IPS DF 19.7 (cell line): ENCODE measurements around the gene KRT3.

Experiments used
- DNase-seq: peaks from one replicate; pipeline ENCODE4 v3.0.0-alpha.2; 2013; ENCODE audit warnings: low read depth, low spot score

KRT3 gene

DNA sequence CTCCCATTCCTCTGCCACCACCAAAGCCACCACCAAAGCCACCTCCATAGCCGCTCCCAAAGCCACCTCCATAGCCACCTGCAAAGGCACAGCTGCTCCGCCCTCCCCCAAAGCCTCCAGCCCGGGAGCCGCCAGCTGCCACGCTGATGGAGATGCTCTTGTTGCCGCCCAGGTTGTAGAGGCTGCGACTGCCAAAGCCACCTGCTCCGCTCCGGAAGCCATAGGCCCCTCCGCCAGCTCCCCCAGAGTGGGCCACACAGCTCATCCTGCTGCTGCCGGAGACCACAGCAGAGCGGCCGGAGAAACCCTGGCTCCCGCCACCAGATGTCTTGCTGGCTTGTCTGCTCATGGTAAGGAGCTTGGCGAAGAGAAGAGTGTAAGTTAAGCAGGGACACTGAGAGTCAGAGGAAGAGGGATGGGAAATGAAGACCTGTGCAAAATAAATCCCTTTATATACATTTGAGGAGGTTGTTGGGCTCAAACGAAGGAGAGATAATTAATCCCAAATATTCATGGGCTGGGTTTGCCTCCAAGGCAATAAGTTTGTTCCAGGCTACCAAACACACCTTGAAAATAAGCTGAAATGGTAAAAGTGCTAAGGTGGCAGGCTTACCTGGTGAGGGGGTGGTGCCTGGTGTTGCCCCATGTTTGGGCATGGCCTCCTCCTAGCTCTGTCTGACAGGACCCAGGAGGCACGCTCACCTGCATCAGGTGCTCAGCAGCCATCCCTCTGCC lies at the start of gene KRT3:
KRT3 (minus strand) TSS at position 424 of the 735 bp plus-strand sequence; CDS start at position 349, 75 bp downstream.
- no peak for DNase-seq

DNA sequence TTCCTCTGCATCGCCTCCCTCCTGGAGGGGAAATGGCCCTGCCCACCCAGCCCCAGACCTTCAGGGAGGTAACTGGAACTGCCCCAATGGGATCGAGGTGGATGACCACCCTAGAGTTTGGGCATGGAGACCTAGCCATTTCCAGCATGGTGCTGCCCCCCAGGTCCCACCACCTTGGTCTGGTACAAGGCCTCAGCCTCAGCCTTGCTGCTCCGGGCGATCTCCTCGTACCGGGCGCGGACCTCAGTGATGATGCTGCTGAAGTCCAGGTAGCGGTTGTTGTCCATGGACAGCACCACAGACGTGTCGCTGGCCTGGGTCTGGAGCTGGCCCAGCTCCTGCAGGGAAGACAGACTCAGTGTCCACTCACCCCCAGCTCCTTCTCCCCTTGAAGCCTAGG lies 48.5 kb upstream of the KRT3 start:
- DNase-seq, result no peak

DNA sequence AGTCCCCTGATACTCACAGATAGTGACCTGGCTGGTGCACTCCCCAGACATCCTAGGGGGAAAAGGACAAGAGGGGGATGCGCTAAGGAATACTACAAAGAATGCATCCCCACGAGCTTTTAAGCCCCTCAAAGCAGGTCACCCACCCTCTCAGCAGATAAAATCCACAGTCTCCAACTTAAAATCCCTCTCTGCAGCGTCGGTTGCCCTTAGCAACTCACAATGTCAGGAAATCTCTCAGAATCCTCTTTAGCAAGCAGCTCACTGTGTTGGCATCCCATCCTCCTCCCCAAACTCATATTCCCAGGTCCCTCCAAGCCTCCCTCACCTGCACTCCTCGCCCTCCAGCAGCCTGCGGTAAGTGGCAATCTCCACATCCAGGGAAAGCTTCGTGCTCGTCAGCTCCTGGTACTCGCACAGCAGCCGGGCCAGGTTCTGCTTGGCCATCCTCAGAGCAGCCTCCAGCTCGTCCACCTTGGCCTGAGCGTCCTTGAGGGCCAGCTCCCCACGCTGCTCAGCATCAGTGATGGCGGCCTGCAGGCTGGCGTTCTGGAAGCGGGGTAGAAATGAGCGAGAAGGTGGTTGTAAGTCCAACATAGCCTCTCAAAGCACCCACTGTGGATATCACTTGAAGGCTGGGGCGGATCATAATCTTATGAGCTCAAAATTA lies 43.7 kb upstream of the KRT3 start:
- DNase-seq, result no peak

DNA sequence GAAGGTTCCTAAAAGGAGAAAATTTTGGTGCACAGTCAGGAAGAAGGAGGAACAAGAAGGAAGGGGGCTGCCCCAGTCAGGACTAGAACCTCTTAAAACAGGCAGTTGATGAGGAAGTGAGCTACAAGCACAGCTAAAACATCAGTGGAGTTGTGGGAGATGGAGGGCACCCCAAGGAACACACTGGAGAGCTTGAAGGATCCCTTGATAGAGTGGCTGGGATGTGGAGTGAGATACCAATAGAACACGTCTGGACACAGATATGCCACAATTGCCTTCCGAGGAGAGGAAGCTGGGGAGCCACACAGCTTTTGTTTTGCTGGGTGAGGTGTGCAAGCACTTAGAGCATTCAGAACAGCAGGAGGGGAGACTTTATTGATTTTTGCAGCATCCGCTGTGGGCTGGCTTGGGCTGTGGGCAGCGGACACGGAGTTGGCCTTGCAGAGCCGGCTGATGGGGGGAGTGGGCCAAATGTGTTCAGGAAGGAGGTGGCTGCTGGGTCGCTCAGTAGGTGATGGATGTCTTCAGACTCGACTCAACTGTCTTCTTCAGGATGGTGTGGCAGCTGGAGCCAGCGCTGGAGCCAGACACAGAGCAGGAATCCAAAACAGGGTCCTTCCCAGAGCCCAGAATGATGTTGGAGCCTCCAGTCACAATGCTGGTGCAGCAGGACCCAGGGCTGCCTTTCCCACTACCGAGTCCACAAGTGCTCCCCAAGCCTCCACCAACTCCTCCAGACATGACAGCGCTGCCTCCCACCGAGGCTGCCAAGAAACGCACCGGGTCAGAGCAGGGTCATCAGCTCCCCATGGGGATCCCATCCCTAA lies 42.9 kb upstream of the KRT3 start:
- DNase-seq, result no peak

DNA sequence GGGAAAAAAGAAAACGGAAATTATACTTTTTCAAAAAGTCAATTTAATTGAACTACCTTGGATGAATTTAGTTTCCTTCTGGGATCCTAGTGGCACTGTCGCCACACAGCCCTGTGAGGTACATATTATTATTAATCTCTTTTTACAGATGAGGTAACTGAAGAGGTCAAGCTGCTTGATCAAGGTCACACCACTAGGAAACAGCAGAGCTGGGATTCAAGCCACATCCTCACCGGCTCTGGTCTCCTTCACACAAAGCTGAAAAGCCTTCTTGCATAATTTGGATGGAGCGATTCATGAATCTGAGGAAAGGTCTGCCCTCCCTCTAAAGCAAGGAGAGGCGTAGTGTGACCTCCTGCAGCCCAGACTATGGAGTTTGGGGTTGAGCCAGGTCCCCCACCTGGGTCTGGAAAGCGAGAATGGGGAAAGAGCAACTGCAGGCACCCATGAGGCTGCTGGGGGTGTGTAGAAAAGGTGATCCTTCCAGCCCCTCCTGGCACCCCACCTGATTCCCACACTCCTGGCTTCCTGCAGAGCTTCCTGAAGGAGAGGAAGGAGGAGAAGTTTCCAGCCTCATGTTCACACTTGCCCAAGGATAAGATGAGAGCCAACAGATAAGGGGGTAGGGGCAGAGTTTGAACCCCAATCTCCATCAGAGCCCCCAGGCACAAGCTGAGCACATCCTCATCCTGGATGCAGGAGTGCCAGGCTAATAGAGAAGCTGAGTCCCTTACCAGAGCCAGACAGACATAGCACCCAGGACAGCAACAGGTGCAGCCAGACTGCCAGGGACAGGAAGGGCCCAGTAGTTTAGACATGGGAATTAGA lies 42.1 kb upstream of the KRT3 start:
- DNase-seq, result no peak

DNA sequence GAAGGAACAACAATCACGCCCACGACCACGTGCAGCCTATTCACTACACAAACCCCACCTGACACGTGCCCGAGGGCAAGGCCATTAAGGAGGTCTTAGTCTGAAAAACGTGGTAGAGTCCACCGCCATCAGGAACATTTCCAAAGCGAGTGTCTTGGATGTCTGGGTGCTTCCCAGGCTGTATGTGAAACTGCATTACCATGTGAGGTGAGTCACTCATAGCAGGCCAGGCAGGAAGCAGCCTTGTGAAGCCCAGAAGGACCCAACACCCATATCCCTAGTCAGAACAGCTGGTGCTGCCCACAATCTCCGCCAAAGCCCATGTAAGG lies 41.5 kb upstream of the KRT3 start:
- DNase-seq, result no peak

DNA sequence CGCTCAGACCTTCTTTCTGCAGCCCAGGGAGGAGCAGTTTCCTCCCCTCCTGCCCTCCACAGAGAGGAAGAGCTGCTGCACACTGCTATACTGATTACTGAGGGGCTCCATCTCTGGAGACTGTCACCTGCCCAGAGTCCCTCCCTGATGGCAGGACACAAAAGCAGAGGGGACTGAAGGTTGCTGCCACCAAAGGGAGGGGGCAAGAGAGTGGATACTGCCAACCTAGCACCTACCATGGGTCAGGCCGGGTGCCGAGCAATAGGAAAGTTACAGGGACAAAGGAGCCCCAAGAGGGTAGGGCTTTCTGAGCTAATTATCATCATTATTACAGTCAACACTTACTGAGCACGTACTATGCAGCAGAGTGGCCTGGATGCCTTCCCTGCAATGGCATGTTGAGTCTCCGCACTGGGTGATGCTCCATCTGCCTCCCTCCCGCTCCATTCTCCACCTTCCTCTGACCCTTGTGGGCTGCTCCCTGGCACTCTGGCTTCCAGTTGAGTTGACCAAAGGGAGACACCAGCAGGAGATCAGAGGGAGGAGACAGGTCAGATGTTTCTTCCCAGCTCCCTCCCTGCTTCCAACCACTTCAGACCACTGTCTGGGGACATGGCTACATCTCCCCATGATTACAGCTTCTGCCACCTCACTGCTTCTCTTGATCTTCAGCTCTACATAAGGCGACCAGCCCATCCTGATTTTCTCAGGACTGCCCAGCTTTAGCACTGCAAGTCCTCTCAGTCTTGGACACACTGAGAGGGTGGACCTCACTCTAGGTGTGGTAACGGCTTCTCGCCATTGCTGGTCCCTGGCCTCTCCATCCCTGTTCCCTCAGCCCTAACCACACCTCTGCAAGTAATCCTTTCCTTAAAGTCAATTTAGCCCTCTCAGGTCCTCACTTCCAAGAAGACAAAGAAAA lies 40.8 kb upstream of the KRT3 start:
- DNase-seq, result no peak

DNA sequence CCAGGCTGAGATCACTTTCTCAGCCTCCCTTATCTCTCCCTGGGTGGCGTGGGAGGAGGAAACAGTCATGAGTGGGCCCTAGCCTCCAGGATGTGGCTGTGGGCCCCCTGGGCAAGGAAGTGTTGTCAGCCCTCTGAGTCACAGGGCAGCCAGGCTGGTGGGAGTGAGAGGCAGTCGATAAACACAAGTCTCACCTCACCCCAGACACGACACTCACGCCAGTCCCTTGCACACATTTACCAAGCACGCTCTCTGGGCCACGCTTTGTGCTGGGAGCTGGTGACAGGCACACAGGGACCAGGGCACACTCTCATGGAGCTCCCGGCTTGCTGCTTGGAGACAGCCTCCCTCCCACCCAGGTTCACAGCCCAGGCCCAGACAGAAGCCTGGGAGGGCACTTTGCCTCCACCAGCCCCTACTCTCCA lies 40.1 kb upstream of the KRT3 start:
- no peak for DNase-seq

DNA sequence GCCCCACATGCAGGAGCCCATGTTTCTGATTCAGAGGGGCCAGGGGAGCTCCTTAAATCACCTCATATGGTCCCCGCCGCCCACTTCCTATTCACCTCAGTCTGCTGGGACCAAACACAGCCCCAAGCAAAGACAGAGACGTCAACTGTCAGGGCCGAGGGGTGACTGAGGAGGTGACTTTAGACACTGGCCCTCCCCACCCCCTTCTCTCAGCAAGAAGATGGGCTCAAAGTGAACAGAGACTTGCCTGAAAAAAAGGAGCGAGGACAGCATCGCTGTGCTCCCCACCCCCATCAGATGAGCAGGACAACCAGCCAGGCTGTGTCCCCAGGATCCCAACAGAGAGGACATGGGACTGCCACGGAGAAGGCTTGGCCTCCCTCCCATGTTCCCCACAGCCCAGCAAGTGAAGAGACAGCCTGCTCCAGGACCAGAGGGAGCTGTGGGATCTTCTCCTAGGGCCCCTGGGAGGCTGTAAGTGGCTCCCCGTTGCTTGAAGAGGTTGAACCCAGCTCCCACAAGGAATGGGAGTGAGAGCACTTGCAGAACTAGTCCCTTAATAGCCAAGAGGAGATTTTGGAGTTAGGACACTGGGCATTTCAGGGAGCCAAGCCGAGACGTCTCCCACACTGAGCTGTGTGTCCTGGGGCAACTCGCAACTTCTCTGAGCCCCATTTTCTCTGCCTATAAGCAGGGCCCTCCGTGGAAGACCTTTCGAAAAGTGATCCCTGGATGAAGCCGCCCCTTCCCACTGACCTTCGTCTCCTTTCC lies 39.5 kb upstream of the KRT3 start:
- DNase-seq, result no peak

DNA sequence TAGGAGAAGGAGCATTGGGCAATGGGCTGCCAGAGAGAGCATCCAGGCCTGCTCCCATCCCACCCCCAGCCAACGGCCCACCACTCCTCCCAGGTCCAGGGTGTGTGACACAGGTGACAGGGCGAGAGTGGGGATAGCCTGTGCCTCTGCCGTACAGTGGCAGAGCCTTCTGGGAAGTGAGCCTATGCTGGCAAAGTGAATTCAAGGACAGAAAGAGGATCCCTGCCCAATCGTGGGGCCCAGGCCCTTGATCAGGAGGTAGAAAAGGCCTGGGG lies 38.7 kb upstream of the KRT3 start:
- DNase-seq, result no peak

DNA sequence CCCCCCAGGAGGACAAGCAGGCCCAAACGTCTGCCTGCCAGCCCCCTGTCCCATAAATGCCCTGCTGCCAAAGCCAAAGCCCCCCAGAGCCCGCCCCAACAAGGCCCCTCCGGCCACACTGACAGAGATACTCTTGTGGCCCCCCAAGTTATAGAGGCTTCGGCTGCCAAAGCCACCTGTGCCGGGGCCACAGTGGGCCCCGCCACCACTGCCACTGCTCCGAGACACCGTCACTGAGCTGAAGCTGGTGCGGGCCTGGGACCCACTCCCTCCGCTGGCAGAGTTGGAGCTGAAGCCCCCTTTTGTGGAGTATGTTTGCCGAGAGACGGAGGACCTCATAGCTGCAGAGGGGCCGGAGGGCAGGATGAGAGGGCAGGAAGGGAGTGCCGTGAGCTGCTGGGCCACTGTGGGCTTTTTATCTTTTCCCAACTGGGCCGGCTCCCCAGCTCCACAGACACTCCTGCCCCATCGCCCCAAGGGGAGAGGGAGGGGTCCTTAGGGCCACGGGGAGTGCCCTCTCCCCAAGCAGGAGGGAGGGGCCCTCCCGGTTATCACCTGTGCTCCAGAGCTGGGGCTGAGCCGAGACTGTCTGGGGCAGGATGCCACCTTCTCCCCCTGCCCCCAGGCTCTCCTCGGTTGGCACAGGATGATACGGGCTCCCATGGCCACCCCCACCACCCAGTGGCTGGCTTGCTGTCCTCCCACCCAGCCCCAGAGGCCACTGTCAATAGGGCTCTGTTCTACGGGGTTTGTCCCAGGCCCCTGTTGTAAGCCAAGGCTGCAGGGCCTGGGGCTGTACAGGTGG lies 38.2 kb upstream of the KRT3 start, which contains the start of gene KRT79:
KRT79 (minus strand) TSS at position 390 of the 805 bp plus-strand sequence; CDS start at position 339, 51 bp downstream.
- DNase-seq, result no peak

DNA sequence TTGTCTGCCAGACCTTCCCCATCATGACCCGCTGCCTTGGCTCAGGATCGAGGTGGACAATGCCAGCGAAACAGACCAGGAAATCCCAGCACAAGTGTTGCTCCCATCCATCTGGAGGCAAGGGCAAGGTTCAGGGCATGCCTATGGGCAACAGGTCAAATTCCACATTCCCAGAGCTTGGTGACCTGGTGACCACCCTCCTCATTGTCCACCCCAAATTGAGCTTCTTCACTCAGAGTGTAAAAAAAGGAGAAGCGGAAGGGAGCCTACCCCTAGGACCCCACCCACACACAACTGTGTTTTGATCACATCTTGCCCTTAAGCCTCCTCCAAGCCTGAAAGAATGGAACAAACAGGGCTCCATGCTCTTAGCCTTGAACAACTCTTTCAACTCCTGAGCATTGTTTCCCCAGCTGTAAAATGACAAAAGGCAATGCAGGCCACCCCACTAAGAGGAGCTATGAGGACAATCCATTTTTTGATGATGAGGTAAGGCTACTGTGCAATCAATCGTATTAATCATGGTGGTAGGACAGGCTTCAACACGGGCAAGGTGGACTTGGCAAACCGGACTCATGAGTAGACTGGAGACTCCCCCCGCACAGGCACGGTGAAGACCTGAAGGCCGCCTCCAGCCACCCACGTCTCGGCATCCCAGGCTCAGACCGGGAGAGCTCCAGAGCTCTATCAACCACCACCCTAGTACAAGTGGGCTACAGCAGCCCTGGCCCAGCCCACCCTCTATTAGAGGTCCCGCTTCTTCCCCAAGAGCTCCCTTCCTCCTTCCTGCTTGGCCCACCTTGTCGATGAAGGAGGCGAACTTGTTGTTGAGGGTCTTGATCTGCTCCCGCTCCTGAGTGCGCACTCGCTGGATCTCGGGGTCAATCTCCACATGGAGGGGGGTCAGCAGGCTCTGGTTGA lies 37.3 kb upstream of the KRT3 start:
- no peak for DNase-seq

DNA sequence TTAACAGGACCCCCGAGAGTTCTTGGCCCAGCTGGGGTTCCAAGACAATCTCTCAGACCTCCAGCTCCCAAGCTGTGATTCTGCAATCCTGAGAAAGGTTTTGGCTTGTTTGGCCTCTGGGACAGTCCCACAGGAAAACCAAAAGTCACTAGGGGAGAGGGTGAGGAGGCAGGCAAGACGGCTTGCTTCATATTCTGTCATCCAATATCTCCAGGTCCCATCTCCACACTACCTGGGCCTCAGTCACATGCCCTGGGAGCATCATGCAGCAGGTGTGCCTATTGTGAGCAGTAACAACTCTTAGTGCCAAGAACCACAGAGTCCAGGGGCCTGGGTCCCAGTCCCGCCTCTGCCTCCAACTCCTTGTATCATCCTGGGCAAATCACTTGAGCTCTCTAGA lies 36.5 kb upstream of the KRT3 start:
- DNase-seq, result no peak

DNA sequence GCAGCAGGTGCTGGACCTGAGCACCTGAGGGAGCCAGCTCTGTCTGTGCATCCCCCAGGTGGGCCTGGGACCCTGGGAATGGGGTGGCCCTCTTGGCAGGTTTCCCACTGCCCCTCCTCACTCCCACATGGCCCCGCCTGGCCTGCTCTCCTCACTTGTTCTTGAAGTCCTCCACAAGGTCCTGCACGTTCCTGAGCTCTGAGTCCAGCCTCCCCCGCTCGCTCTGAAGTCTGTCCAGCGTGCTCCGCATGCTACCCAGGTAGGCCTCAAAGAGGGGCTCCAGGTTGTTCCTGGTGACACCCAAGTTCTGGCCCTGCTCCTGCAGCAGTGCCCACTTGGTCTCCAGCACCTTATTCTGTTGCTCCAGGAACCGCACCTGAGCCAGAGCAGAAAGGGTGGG lies 35.3 kb upstream of the KRT3 start:
- DNase-seq, result no peak

DNA sequence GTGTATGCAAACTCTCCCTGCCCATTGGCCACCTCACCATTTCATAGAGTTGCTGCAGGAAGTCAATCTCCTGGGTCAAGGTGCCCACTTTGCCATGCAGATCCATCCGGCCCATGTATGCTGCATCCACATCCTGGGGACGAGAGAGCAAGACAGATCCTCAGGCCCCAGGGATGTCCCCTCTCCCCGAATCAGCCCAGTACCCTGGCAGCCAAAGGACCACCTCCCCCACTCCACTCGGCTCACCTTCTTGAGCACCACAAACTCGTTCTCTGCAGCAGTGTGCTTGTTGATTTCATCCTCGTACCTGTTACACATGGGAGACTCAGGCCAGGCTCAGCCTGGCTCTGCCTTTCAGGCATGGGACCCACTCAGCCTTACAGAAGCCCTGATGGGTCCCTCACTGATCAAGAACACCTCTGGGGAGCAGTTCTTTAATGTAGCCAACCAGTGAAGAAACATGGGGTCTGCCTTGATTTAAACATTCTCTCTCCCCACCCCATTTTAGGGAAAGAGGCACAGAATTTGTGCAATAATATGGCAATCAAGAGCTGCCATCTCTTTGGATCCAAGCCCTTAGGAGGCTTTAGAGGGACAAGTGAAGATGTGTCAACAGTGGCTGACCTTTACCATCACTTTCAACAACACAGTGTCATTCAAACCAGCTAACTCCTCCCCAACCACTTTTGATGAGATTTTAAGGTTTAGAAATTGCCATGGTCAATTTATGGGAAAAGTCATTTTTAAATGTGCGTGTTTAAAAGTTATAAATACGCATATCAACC lies 34.3 kb upstream of the KRT3 start:
- no peak for DNase-seq

DNA sequence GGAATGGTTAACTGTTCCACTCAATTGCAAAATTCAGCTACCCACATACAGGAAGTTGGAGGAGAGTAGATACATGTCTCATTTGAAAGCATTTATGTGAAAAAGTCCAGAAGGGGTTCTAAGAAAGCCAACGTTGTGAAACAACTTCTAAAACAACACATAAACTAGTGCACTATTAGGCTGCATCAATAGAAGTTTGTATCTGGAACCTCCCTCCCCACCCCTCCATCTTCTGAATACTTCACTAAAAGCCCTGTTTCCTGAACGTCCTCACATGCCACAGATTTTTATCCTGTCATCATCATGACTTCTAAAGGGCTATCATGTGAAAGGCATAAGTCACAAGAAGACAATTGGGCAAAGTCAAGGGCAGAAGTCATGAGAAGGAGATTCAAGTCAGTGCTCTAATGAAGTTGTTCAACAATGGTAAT lies 32.7 kb upstream of the KRT3 start:
- DNase-seq, result no peak

DNA sequence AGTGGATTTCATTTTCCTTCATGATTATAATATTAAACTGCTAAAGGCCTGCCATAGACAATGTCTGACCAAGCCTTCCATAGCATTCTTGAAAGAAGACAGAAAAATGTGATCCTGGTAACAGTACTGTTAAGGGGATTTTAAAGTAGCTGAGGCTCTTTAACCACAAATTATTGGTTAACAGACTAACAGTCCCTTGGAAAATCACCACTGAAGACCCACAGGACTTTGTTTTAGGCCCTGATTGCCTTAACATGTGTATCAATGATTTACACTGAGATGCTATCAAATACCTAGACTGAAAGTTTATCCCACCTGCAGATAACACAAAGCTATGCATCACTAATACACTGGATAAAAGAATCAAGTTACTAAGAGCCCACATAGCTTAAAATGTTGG lies 32.2 kb upstream of the KRT3 start:
- no peak for DNase-seq
